C4-2B (cell line): ENCODE results near the gene DNAJB1.
A peak's percentile ranks its signal among the peaks of the same experiment; 100 is the strongest.
"Not testable (repeated sequence)": the region's sequence is repeated elsewhere in the genome, so short reads cannot be mapped to it uniquely, and the experiment has no call there.

ENCODE experiments used
- H3K27ac ChIP-seq: fragments of 450-650 bp; 2 replicates; pipeline ENCODE4 v1.5.1; 2017
- CTCF ChIP-seq: fragments of 450-650 bp; conservative IDR thresholded peaks from 2 replicates; pipeline ENCODE4 v1.5.1; 2017; ENCODE audit warnings: mild to moderate bottlenecking
- ZFX ChIP-seq: fragments of 450-650 bp; IDR thresholded peaks from 2 replicates; pipeline ENCODE4 v1.6.1; 2017

The DNAJB1 gene

GRCh38 chr19:14517840-14518505 lies at the start of gene DNAJB1:
Gene DNAJB1 (minus strand): TSS chr19:14518397. CDS start chr19:14518349, 48 bp downstream.
- peak within 1 kb of the TSS; percentile 97 for H3K27ac ChIP-seq
- TF ChIP-seq CTCF, result no peak
- TF ChIP-seq ZFX, result peak; percentile 96

GRCh38 chr19:14567079-14567478 lies 48.9 kb upstream of the DNAJB1 start:
- no peak overlapping the region for H3K27ac ChIP-seq
- TF ChIP-seq ZFX (no peak), CTCF (no peak)

GRCh38 chr19:14566712-14567077 lies 48.5 kb upstream of the DNAJB1 start:
- TF ChIP-seq ZFX (no peak), CTCF (no peak)
- no peak overlapping the region for H3K27ac ChIP-seq

GRCh38 chr19:14565765-14566711 lies 47.8 kb upstream of the DNAJB1 start:
- H3K27ac ChIP-seq, result no peak overlapping the region
- TF ChIP-seq ZFX (no peak), CTCF (no peak)

GRCh38 chr19:14565298-14565679 lies 47.1 kb upstream of the DNAJB1 start:
- no peak for TF ChIP-seq CTCF
- TF ChIP-seq ZFX, result no peak
- H3K27ac ChIP-seq, result no peak overlapping the region

- H3K27ac ChIP-seq, result not testable (repeated sequence)
Observed at GRCh38 chr19:14564652-14565297, 46.6 kb upstream of the DNAJB1 start.

- no peak for TF ChIP-seq CTCF
- TF ChIP-seq ZFX, result no peak
Observed at GRCh38 chr19:14563989-14564651, 45.9 kb upstream of the DNAJB1 start.

More at GRCh38 chr19:14563989-14564651, 45.9 kb upstream of the DNAJB1 start:
- no peak overlapping the region for H3K27ac ChIP-seq
